HG03066 (cell line): ENCODE data around the gene CRY2.
A peak's percentile ranks its signal among the peaks of the same experiment; 100 is the strongest.

ENCODE experiments used
- ATAC-seq: cut with Tn5 transposase; IDR thresholded peaks from one replicate; pipeline ENCODE4 v1.9.1; 2021; ENCODE audit warnings: low read depth; ENCODE audit not compliant: unreplicated experiment

CRY2 gene

GRCh38 chr11:45927684-45928413, 80.6 kb downstream of the CRY2 start:
- ATAC-seq = no peak

- ATAC-seq = no peak
Measured at GRCh38 chr11:45928535-45929215, 81.4 kb downstream of the CRY2 start.

- no peak for ATAC-seq
Measured at GRCh38 chr11:45929486-45930030, 82.3 kb downstream of the CRY2 start.

GRCh38 chr11:45930031-45930794, 82.9 kb downstream of the CRY2 start:
- peak; percentile 91 for ATAC-seq

- no peak for ATAC-seq
Measured at GRCh38 chr11:45930951-45931570, 83.8 kb downstream of the CRY2 start.

- ATAC-seq = no peak
Measured at GRCh38 chr11:45931739-45932138, 84.5 kb downstream of the CRY2 start.

- ATAC-seq = no peak
Measured at GRCh38 chr11:45932217-45932616, 84.9 kb downstream of the CRY2 start.
